D721Med (cell line): ENCODE measurements around the gene HCFC1R1.

Experiments
- DNase-seq: peaks from one replicate; pipeline ENCODE4 v3.0.0; 2011; ENCODE audit warnings: low spot score; ENCODE audit not compliant: insufficient read length
- FAIRE-seq: peaks from 2 replicates; lab custom pipeline; 2011; peaks lifted over from hg19 to GRCh38; lab: Jason Lieb, UNC
- CTCF ChIP-seq: IDR thresholded peaks from 2 replicates; pipeline ENCODE4 v1.5.1; 2012; ENCODE audit warnings: mild to moderate bottlenecking, control low read depth; ENCODE audit not compliant: insufficient read depth; ENCODE audit errors: missing control alignments

Gene HCFC1R1

GRCh38 chr16:3019594-3020246, 4.0 kb downstream of the HCFC1R1 start:
- DNase-seq (no peak), FAIRE-seq (no peak)
- TF ChIP-seq CTCF: no peak

GRCh38 chr16:3017794-3018506, 5.8 kb downstream of the HCFC1R1 start, which contains the start of gene CLDN6:
CLDN6 (minus strand) TSS chr16:3018183; CDS start chr16:3016021, 2,162 bp downstream.
- DNase-seq (no peak), FAIRE-seq (no peak)
- TF ChIP-seq CTCF: peak; percentile 32

- DNase-seq (no peak), FAIRE-seq (no peak)
- TF ChIP-seq CTCF: no peak
These were observed 6.4 kb downstream of the HCFC1R1 start for GRCh38 chr16:3017344-3017743.

GRCh38 chr16:3015865-3016521, 7.7 kb downstream of the HCFC1R1 start:
- DNase-seq (no peak), FAIRE-seq (no peak)
- TF ChIP-seq CTCF: no peak

GRCh38 chr16:3014971-3015370, 8.8 kb downstream of the HCFC1R1 start:
- no peak for DNase-seq
- no peak for FAIRE-seq
- no peak for TF ChIP-seq CTCF

GRCh38 chr16:3013998-3014690, 9.6 kb downstream of the HCFC1R1 start:
- DNase-seq: no peak
- no peak for FAIRE-seq
- TF ChIP-seq CTCF: no peak
